Measurements from ENCODE around the gene TOM1L2.

DNA sequence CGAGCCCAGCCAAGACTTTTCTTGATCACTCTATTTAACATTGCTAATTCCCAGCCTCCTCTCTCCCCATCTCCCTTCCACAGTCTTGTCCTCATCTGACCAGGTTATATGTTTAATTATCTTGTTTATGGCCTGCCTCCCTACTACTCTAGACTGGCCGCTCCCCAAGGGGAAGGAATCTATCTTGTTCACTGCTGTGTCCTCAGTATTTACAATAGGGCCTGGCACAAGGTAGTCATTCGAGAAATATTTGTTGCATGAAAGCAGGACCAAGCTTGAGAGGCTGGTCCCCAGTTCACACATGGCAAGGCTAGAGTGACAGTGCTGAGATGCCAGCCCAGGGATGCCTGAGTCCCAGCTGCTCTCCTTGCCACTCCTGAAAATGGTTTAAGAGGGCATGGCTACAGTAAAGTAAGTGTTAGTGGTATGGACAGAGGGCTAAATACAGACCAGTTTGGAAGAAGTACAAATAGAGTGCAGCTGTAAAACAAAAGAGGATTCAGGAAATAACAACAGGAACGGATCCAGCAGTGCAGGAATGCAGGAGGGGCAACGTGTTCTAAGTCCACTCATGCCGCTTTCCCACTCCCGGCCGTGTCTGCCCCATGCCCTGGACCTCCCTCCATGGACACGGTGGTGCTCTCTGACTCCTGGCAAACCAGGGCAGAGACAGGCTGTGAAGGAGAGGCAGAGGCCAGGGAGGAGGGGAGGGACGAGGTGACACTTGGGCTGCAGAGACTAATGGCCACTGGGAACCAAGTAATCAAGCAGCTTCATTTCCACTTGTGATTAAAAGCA lies 65.6 kb downstream of the TOM1L2 start:
- TF ChIP-seq, protein P1, sequence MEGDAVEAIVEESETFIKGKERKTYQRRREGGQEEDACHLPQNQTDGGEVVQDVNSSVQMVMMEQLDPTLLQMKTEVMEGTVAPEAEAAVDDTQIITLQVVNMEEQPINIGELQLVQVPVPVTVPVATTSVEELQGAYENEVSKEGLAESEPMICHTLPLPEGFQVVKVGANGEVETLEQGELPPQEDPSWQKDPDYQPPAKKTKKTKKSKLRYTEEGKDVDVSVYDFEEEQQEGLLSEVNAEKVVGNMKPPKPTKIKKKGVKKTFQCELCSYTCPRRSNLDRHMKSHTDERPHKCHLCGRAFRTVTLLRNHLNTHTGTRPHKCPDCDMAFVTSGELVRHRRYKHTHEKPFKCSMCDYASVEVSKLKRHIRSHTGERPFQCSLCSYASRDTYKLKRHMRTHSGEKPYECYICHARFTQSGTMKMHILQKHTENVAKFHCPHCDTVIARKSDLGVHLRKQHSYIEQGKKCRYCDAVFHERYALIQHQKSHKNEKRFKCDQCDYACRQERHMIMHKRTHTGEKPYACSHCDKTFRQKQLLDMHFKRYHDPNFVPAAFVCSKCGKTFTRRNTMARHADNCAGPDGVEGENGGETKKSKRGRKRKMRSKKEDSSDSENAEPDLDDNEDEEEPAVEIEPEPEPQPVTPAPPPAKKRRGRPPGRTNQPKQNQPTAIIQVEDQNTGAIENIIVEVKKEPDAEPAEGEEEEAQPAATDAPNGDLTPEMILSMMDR (IDR thresholded peaks at IDR 0.05; ENCODE audit: insufficient read depth, low read length), result no peak
- TF ChIP-seq POLR2AphosphoS5 (IDR thresholded peaks at IDR 0.05; ENCODE audit: low read depth), result no peak
- TF ChIP-seq SPI1 (IDR thresholded peaks at IDR 0.05; ENCODE audit: borderline replicate concordance, low read depth), result no peak
- TF ChIP-seq, protein P2, sequence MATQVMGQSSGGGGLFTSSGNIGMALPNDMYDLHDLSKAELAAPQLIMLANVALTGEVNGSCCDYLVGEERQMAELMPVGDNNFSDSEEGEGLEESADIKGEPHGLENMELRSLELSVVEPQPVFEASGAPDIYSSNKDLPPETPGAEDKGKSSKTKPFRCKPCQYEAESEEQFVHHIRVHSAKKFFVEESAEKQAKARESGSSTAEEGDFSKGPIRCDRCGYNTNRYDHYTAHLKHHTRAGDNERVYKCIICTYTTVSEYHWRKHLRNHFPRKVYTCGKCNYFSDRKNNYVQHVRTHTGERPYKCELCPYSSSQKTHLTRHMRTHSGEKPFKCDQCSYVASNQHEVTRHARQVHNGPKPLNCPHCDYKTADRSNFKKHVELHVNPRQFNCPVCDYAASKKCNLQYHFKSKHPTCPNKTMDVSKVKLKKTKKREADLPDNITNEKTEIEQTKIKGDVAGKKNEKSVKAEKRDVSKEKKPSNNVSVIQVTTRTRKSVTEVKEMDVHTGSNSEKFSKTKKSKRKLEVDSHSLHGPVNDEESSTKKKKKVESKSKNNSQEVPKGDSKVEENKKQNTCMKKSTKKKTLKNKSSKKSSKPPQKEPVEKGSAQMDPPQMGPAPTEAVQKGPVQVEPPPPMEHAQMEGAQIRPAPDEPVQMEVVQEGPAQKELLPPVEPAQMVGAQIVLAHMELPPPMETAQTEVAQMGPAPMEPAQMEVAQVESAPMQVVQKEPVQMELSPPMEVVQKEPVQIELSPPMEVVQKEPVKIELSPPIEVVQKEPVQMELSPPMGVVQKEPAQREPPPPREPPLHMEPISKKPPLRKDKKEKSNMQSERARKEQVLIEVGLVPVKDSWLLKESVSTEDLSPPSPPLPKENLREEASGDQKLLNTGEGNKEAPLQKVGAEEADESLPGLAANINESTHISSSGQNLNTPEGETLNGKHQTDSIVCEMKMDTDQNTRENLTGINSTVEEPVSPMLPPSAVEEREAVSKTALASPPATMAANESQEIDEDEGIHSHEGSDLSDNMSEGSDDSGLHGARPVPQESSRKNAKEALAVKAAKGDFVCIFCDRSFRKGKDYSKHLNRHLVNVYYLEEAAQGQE (IDR thresholded peaks at IDR 0.05; ENCODE audit: insufficient replicate concordance, low read depth), result no peak
